HepG2 (cell line): ENCODE results near the gene MSTO1. TPM values are rescaled to one million over a fixed set of nuclear protein-coding genes. Genes with fewer than 3 reads are reported as not detected.

ENCODE experiments used
- ARID5B ChIP-seq: IDR thresholded peaks from 2 replicates; pipeline ENCODE4 v1.4.0; 2020; ENCODE audit warnings: mild to moderate bottlenecking, missing genetic modification reagents
- BATF2 ChIP-seq: sonication (generic); formaldehyde crosslinking; IDR thresholded peaks from 2 replicates; pipeline ENCODE4 v1.8.0; 2022; ENCODE audit warnings: mild to moderate bottlenecking, missing genetic modification reagents, moderate library complexity
- BHLHE40 ChIP-seq: IDR thresholded peaks from 2 replicates; pipeline ENCODE4 v1.6.1; 2011; ENCODE audit warnings: low read length, improper control_type of control experiment
- HIC2 ChIP-seq: sonication (generic); formaldehyde crosslinking; IDR thresholded peaks from 2 replicates; pipeline ENCODE4 v1.9.0; 2022; ENCODE audit warnings: low read depth, missing genetic modification reagents
- HOXD1 ChIP-seq: sonication (generic); formaldehyde crosslinking; IDR thresholded peaks from 2 replicates; pipeline ENCODE4 v1.5.0; 2020; ENCODE audit warnings: missing genetic modification reagents
- KLF15 ChIP-seq: sonication (generic); formaldehyde crosslinking; IDR thresholded peaks from 2 replicates; pipeline ENCODE4 v1.8.1; 2023; ENCODE audit warnings: borderline replicate concordance, mild to moderate bottlenecking, inconsistent platforms, missing genetic modification reagents, mixed read lengths
- MED13 ChIP-seq: sonication (generic); formaldehyde crosslinking; IDR thresholded peaks from 2 replicates; pipeline ENCODE4 v1.5.0; 2020; ENCODE audit warnings: missing genetic modification reagents
- REPIN1 ChIP-seq: sonication (generic); formaldehyde crosslinking; IDR thresholded peaks from 2 replicates; pipeline ENCODE4 v1.8.0; 2022; ENCODE audit warnings: missing genetic modification reagents, low read depth, mild to moderate bottlenecking, borderline replicate concordance
- SKIL ChIP-seq: sonication (generic); formaldehyde crosslinking; IDR thresholded peaks from 2 replicates; pipeline ENCODE4 v1.8.0; 2022; ENCODE audit warnings: missing genetic modification reagents, mild to moderate bottlenecking, moderate library complexity, borderline replicate concordance
- TGIF2 ChIP-seq: IDR thresholded peaks from 2 replicates; pipeline ENCODE4 v1.6.1; 2016; ENCODE audit warnings: control low read depth, missing compliant biosample characterization
- THAP11 ChIP-seq: IDR thresholded peaks from 2 replicates; pipeline ENCODE4 v1.6.1; 2016; ENCODE audit warnings: missing biosample characterization, missing genetic modification reagents
- XRCC5 ChIP-seq: fragments of 200-400 bp; formaldehyde crosslinking; optimal IDR thresholded peaks from 2 replicates; pipeline ENCODE3; 2017; ENCODE audit warnings: mild to moderate bottlenecking, low read length
- ZNF225 ChIP-seq: sonication (generic); formaldehyde crosslinking; IDR thresholded peaks from 2 replicates; pipeline ENCODE4 v1.4.0; 2020; ENCODE audit warnings: mild to moderate bottlenecking, missing genetic modification reagents
- ZNF414 ChIP-seq: sonication (generic); formaldehyde crosslinking; IDR thresholded peaks from 2 replicates; pipeline ENCODE4 v1.5.0; 2020; ENCODE audit warnings: missing genetic modification reagents
- ZNF446 ChIP-seq: sonication (generic); formaldehyde crosslinking; IDR thresholded peaks from 2 replicates; pipeline ENCODE4 v1.5.0; 2020; ENCODE audit warnings: mild to moderate bottlenecking, missing genetic modification reagents
- ZNF557 ChIP-seq: sonication (generic); formaldehyde crosslinking; IDR thresholded peaks from 2 replicates; pipeline ENCODE4 v1.4.0; 2020; ENCODE audit warnings: missing genetic modification reagents
- ZNF572 ChIP-seq: sonication (generic); formaldehyde crosslinking; IDR thresholded peaks from 2 replicates; pipeline ENCODE4 v1.5.1; 2020; ENCODE audit warnings: mild to moderate bottlenecking, missing genetic modification reagents
- polyA plus RNA-seq, 8 experiments: library from polyadenylated mRNA; depleted of rRNA in 3 of 8; stranded (reverse) in 7 of 8; unstranded in 1 of 8; fragments of >200 nt; fragmentation: Illumina TruSeq in 4 of 8; extraction: Trizol in 4 of 8; gene quantifications; 2 replicates each; pipeline versions ENCODE4 v1.2.1 to v1.2.3, GENCODE V29; 2011 to 2016; ENCODE audit warnings: low read depth in 4 of 8, missing spikeins in 1 of 8, mixed read lengths in 1 of 8; ENCODE audit not compliant: insufficient read depth in 1 of 8
- total RNA-seq, 5 experiments: library from RNA; depleted of rRNA; stranded (reverse); fragments of >200 nt; fragmentation: Illumina TruSeq; extraction: Trizol; gene quantifications; 2 replicates each; pipeline ENCODE4 v1.2.3, GENCODE V29; 2016; ENCODE audit warnings: low read depth in 1 of 5

Gene MSTO1
- total and polyA plus RNA-seq, 2 of the 13 experiments (the other 11 are each of a cell fraction or from before 2014, with no cell fraction given), result 19.1 to 25.3 TPM

- TF ChIP-seq ZNF414, result peak; percentile 80; the same call in 1 of the 2 replicates
- peak; percentile 50; the same call in 1 of the 2 replicates for TF ChIP-seq HIC2 (CRISPR knock-in tag)
- peak; percentile 51; the same call in 1 of the 2 replicates for TF ChIP-seq REPIN1
- no peak; the same call in 1 of the 2 replicates for TF ChIP-seq ARID5B (CRISPR knock-in tag)
- TF ChIP-seq KLF15 (CRISPR knock-in tag), result no peak
- TF ChIP-seq SKIL, result peak; percentile 12; the same call in 1 of the 2 replicates
- TF ChIP-seq ZNF225 (CRISPR knock-in tag), result peak; percentile 90; the same call in 1 of the 2 replicates
- TF ChIP-seq THAP11 (CRISPR knock-in tag), result peak; percentile 74
- peak; percentile 73 for TF ChIP-seq XRCC5
- no peak for TF ChIP-seq ZNF446 (CRISPR knock-in tag)
- peak; percentile 7; the same call in 1 of the 2 replicates for TF ChIP-seq MED13 (CRISPR knock-in tag)
- TF ChIP-seq ZNF557 (CRISPR knock-in tag), result 0 out of 2 replicates have a peak, but pooled peaks have one; percentile 24
- no peak; the same call in 1 of the 2 replicates for TF ChIP-seq HOXD1 (CRISPR knock-in tag)
- peak; percentile 96 for TF ChIP-seq ZNF572 (CRISPR knock-in tag)
- TF ChIP-seq TGIF2 (CRISPR knock-in tag), result peak; percentile 83
- no peak for TF ChIP-seq BATF2 (CRISPR knock-in tag)
- TF ChIP-seq BHLHE40, result peak; percentile 91; the same call in 1 of the 2 replicates
These were observed 47.2 kb upstream of the MSTO1 start, which contains the start of gene ASH1L (continued) for GRCh38 chr1:155562581-155563376.
